HepG2 (cell line): ENCODE measurements around the gene NPDC1. TPM values are rescaled to one million over a fixed set of nuclear protein-coding genes. Genes with fewer than 3 reads are reported as not detected.

Experiments used
- ARNT2 ChIP-seq: sonication (generic); formaldehyde crosslinking; IDR thresholded peaks from 2 replicates; pipeline ENCODE4 v1.8.0; 2022; ENCODE audit warnings: mild to moderate bottlenecking, low read depth, missing genetic modification reagents, moderate library complexity
- ETV6 ChIP-seq: sonication (generic); formaldehyde crosslinking; conservative IDR thresholded peaks from 2 replicates; pipeline ENCODE4 v1.4.0; 2020; ENCODE audit warnings: missing genetic modification reagents
- GRHL1 ChIP-seq: sonication (generic); formaldehyde crosslinking; conservative IDR thresholded peaks from 2 replicates; pipeline ENCODE4 v1.8.0; 2022; ENCODE audit warnings: missing genetic modification reagents
- HNRNPL ChIP-seq: fragments of 200-400 bp; formaldehyde crosslinking; IDR thresholded peaks from 2 replicates; pipeline ENCODE4 v1.6.1; 2017; ENCODE audit warnings: mild to moderate bottlenecking, low read depth, low read length
- KDM2A ChIP-seq: sonication (generic); formaldehyde crosslinking; IDR thresholded peaks from 2 replicates; pipeline ENCODE4 v1.4.0; 2020; ENCODE audit warnings: low read depth, missing genetic modification reagents, borderline replicate concordance
- NFKBIZ ChIP-seq: IDR thresholded peaks from 2 replicates; pipeline ENCODE4 v1.6.1; 2018; ENCODE audit warnings: missing genetic modification reagents, missing compliant biosample characterization
- RAD51 ChIP-seq: fragments of 450-650 bp; IDR thresholded peaks from 2 replicates; pipeline ENCODE4 v1.6.1; 2016; ENCODE audit warnings: borderline replicate concordance
- SNAPC4 ChIP-seq: sonication (generic); formaldehyde crosslinking; IDR thresholded peaks from 2 replicates; pipeline ENCODE4 v1.4.0; 2020; ENCODE audit warnings: mild to moderate bottlenecking, missing genetic modification reagents
- SRSF4 ChIP-seq: fragments of 200-400 bp; formaldehyde crosslinking; IDR thresholded peaks from one replicate; pipeline ENCODE4 v1.6.1; 2018; ENCODE audit warnings: mild to moderate bottlenecking, low read depth, low read length, moderate library complexity; ENCODE audit not compliant: poor library complexity, severe bottlenecking
- XBP1 ChIP-seq: sonication (generic); formaldehyde crosslinking; IDR thresholded peaks from 2 replicates; pipeline ENCODE4 v1.5.0; 2020; ENCODE audit warnings: missing genetic modification reagents
- ZBTB40 ChIP-seq, 2 experiments: fragments of 450-650 bp in 1 of 2; sonication (generic) in 1 of 2; formaldehyde crosslinking in 1 of 2; IDR thresholded peaks; 2 replicates each; pipeline versions ENCODE4 v1.6.1 to v1.8.0; 2016 to 2022; ENCODE audit warnings: antibody characterized with exemption in 1 of 2, mild to moderate bottlenecking in 1 of 2, missing genetic modification reagents in 1 of 2
- ZMYM3 ChIP-seq: sonication (generic); formaldehyde crosslinking; IDR thresholded peaks from 2 replicates; pipeline ENCODE4 v1.5.1; 2020; ENCODE audit warnings: mild to moderate bottlenecking, missing genetic modification reagents
- polyA plus RNA-seq, 8 experiments: library from polyadenylated mRNA; depleted of rRNA in 3 of 8; stranded (reverse) in 7 of 8; unstranded in 1 of 8; fragments of >200 nt; fragmentation: Illumina TruSeq in 4 of 8; extraction: Trizol in 4 of 8; gene quantifications; 2 replicates each; pipeline versions ENCODE4 v1.2.1 to v1.2.3, GENCODE V29; 2011 to 2016; ENCODE audit warnings: low read depth in 4 of 8, missing spikeins in 1 of 8, mixed read lengths in 1 of 8; ENCODE audit not compliant: insufficient read depth in 1 of 8
- total RNA-seq, 5 experiments: library from RNA; depleted of rRNA; stranded (reverse); fragments of >200 nt; fragmentation: Illumina TruSeq; extraction: Trizol; gene quantifications; 2 replicates each; pipeline ENCODE4 v1.2.3, GENCODE V29; 2016; ENCODE audit warnings: low read depth in 1 of 5

Gene NPDC1
- total and polyA plus RNA-seq, 2 of the 13 experiments (the other 11 are each of a cell fraction or from before 2014, with no cell fraction given), result 0.84 to 5.4 TPM

- TF ChIP-seq SNAPC4 (CRISPR knock-in tag) (peak; percentile 76; the same call in 1 of the 2 replicates), GRHL1 (no peak), KDM2A (CRISPR knock-in tag) (peak; percentile 72), HNRNPL (peak; percentile 73; the same call in 1 of the 2 replicates), XBP1 (no peak), ZBTB40 (IDR thresholded peaks at IDR 0.05) (no peak), ZBTB40 (CRISPR knock-in tag; IDR thresholded peaks at IDR 0.05) (no peak), ZMYM3 (CRISPR knock-in tag) (peak; percentile 52), ETV6 (no peak), RAD51 (no peak), ARNT2 (CRISPR knock-in tag) (no peak), SRSF4 (no peak), NFKBIZ (no peak)
Observed at GRCh38 chr9:137067860-137068538, 22.0 kb upstream of the NPDC1 start (continued).
